ENCODE results near the gene RECQL5. TPM values are rescaled to one million over a fixed set of nuclear protein-coding genes. Genes with fewer than 3 reads are reported as not detected.
A peak's percentile ranks its signal among the peaks of the same experiment; 100 is the strongest.

Gene RECQL5
- total RNA-seq, 4 donors from 2014 or later, result 25.1 to 129 (median 80.3) TPM

GRCh38 chr17:75604034-75604695 is 62.8 kb downstream of the RECQL5 start:
- H3K27ac ChIP-seq, result peak overlapping the region in 2 of 4 donors; percentile 25 to 37
- DNase-seq, result peak; percentile 62
- intact Hi-C loops (cut with DNase I; ENCODE audit: low total_unique reads) (no loop called here), in situ Hi-C loops (cut with MboI; ENCODE audit: low pct_ligation_motif_present in 1 of 4, low pct_unique_long_range_greater_than_20kb in 1 of 4, low sequenced_read_pairs in 3 of 4) (no loop called here)
- no peaks in the 10 kb centered on the region for H3K36me3 ChIP-seq
- WGBS, 2 donors (ENCODE audit: low coverage in 1 of 2), result 71% methylated on average over 11 of the region's 12 CpGs; no CpG with 5 or more reads in 1 of the 2 donors
- H3K4me3 ChIP-seq, result no peak overlapping the region
- TF ChIP-seq CTCF (IDR thresholded peaks at IDR 0.05) (no peak), EP300 (IDR thresholded peaks at IDR 0.05; ENCODE audit: low read depth) (no peak), POLR2AphosphoS5 (IDR thresholded peaks at IDR 0.05) (no peak), POLR2A (IDR thresholded peaks at IDR 0.05) (no peak)
- no peaks in the 10 kb centered on the region for H3K27me3 ChIP-seq
- H3K9me3 ChIP-seq, result no peaks in the 10 kb centered on the region
- H3K4me1 ChIP-seq, result peaks cover 0 to 15% (median 7%) of the 10 kb centered on the region in 4 donors

- no peak overlapping the region for H3K4me3 ChIP-seq
- in situ Hi-C loops (cut with MboI; ENCODE audit: low pct_ligation_motif_present in 1 of 4, low pct_unique_long_range_greater_than_20kb in 1 of 4, low sequenced_read_pairs in 3 of 4) (no loop called here), intact Hi-C loops (cut with DNase I; ENCODE audit: low total_unique reads) (no loop called here)
- DNase-seq, result no peak
- 67 to 86% methylated on average over 1 to 9 of the region's 9 CpGs for WGBS, 2 donors (ENCODE audit: low coverage in 1 of 2)
- H3K4me1 ChIP-seq, result peaks cover 0 to 15% (median 7%) of the 10 kb centered on the region in 4 donors
- no peaks in the 10 kb centered on the region for H3K9me3 ChIP-seq
- H3K36me3 ChIP-seq, result no peaks in the 10 kb centered on the region
- no peaks in the 10 kb centered on the region for H3K27me3 ChIP-seq
- H3K27ac ChIP-seq, result peak overlapping the region in 1 of 4 donors; percentile 37
- TF ChIP-seq POLR2A (IDR thresholded peaks at IDR 0.05) (no peak), CTCF (IDR thresholded peaks at IDR 0.05) (no peak), EP300 (IDR thresholded peaks at IDR 0.05; ENCODE audit: low read depth) (no peak), POLR2AphosphoS5 (IDR thresholded peaks at IDR 0.05) (no peak)
Measured at GRCh38 chr17:75603123-75603522, 63.8 kb downstream of the RECQL5 start.

DNA sequence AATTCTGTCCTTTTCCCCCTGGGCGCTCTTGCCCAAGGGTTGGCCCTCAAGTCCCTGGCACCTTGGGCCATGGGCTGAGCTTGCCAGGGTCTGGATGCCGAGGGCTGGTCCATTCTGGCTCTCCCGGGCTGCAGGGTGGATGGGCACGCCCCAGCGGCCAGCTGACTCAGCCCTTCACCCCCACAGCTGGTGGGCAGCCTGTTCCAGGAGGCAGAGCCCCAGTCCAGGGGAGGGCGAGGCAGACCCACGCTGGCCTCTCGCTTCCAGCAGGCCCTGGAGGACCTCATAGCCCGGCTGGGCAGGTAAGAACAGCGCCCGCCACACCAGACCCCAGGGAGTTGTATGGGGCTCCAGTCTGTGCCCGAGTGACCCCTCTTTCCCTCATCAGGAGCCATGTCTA is 64.3 kb downstream of the RECQL5 start:
- H3K27me3 ChIP-seq, result no peaks in the 10 kb centered on the region
- H3K27ac ChIP-seq, result no peak overlapping the region
- no peaks in the 10 kb centered on the region for H3K36me3 ChIP-seq
- peaks cover 0 to 15% (median 7%) of the 10 kb centered on the region in 4 donors for H3K4me1 ChIP-seq
- 88% methylated on average over 12 of the region's 12 CpGs; no CpG with 5 or more reads in 1 of the 2 donors for WGBS, 2 donors (ENCODE audit: low coverage in 1 of 2)
- intact Hi-C loops (cut with DNase I; ENCODE audit: low total_unique reads), result no loop called here
- no peak overlapping the region for H3K4me3 ChIP-seq
- in situ Hi-C loops (cut with MboI; ENCODE audit: low pct_ligation_motif_present in 1 of 4, low pct_unique_long_range_greater_than_20kb in 1 of 4, low sequenced_read_pairs in 3 of 4), result no loop called here
- DNase-seq, result no peak
- H3K9me3 ChIP-seq, result no peaks in the 10 kb centered on the region
- no peak for TF ChIP-seq POLR2A (IDR thresholded peaks at IDR 0.05)
- TF ChIP-seq CTCF (IDR thresholded peaks at IDR 0.05), result no peak
- no peak for TF ChIP-seq EP300 (IDR thresholded peaks at IDR 0.05; ENCODE audit: low read depth)
- no peak for TF ChIP-seq POLR2AphosphoS5 (IDR thresholded peaks at IDR 0.05)

DNA sequence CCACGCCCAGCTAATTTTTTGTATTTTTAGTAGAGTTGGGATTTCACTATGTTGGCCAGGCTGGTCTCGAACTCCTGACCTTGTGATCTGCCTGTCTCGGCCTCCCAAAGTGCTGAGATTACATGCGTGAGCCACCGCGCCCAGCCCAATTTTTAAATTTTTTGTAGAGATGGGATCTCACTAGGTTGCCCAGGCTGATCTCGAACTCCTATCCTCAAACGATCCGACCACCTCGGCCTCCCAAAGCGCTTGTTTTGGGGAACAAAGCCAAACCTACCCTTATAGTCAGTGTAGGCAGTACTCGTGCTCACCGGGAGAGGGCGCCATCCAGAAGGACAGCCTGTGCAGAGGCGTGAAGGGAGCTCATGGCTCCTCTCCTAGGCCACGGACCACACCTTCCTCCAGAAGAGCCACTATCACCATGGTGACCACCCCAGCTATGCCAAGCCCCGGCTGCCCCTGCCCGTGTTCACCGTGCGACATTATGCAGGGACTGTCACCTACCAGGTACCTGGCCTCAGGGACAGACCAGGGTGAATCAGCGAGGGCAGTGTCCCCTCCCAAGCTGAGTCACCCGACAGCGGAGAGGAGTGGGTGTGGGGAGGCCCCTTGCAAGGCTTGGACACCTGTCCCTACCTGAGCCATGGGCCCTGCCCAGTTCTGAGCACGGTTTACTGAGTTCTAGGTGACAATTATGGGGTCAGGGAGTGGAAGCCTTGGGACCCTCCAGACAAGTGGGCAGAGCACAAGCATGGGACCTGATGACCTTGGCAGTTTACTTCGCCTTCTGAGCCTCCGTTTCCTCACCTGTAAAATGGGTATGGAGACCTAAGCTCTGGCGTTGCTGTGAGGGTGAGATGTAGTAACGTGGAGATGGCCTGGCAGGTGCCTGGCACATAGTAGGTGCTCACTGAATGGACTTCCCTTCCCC is 65.6 kb downstream of the RECQL5 start:
- WGBS, 2 donors (ENCODE audit: low coverage in 1 of 2), result 60% methylated on average over 28 of the region's 28 CpGs; no CpG with 5 or more reads in 1 of the 2 donors
- Histone ChIP-seq H3K4me3 (no peak overlapping the region), H3K27ac (peak overlapping the region in 2 of 4 donors; percentile 8 to 21), H3K27me3 (no peaks in the 10 kb centered on the region), H3K9me3 (no peaks in the 10 kb centered on the region), H3K36me3 (no peaks in the 10 kb centered on the region), H3K4me1 (peaks cover 0 to 15% (median 5%) of the 10 kb centered on the region in 4 donors)
- TF ChIP-seq POLR2AphosphoS5 (IDR thresholded peaks at IDR 0.05), result peak in 2 of 3 donors; percentile 47 to 68
- no peak for TF ChIP-seq EP300 (IDR thresholded peaks at IDR 0.05; ENCODE audit: low read depth)
- TF ChIP-seq POLR2A (IDR thresholded peaks at IDR 0.05), result no peak
- TF ChIP-seq CTCF (IDR thresholded peaks at IDR 0.05), result peak; percentile 68 to 96 (median 84)
- DNase-seq, result peak; percentile 87
- intact Hi-C loops (cut with DNase I; ENCODE audit: low total_unique reads), result no loop called here
- in situ Hi-C loops (cut with MboI; ENCODE audit: low pct_ligation_motif_present in 1 of 4, low pct_unique_long_range_greater_than_20kb in 1 of 4, low sequenced_read_pairs in 3 of 4), result no loop called here
